ENCODE measurements around the gene AUTS2. TPM values are rescaled to one million over a fixed set of nuclear protein-coding genes. Genes with fewer than 3 reads are reported as not detected.

Gene AUTS2
- polyA plus RNA-seq, 1 experiment, result 0.54 TPM

- POLR2A ChIA-PET, result no interaction called here
- no peak for DNase-seq (ENCODE audit: low read depth)
- Histone ChIP-seq H3K27me3 (ENCODE audit: control insufficient read depth, insufficient read depth, low read length) (no peaks in the 10 kb centered on the region), H3K4me3 (ENCODE audit: low read depth, low read length) (no peak overlapping the region), H3K36me3 (ENCODE audit: control insufficient read depth, insufficient read depth, low read length) (no peaks in the 10 kb centered on the region)
- CTCF ChIA-PET, result no interaction called here
- no peak for TF ChIP-seq CTCF (IDR thresholded peaks at IDR 0.05; ENCODE audit: insufficient read depth, low read depth, low read length)
These were observed 906.0 kb downstream of the AUTS2 start for GRCh38 chr7:70504254-70504653.

GRCh38 chr7:70505468-70505867 is 907.2 kb downstream of the AUTS2 start:
- no peak for DNase-seq (ENCODE audit: low read depth)
- ChIA-PET POLR2A (interaction anchor here (0.6 kb wide), 1 partner anchor 170 kb away, joined by 3 read pairs; no protein-coding TSS in a partner anchor), CTCF (no interaction called here)
- Histone ChIP-seq H3K27me3 (ENCODE audit: control insufficient read depth, insufficient read depth, low read length) (no peaks in the 10 kb centered on the region), H3K4me3 (ENCODE audit: low read depth, low read length) (no peak overlapping the region), H3K36me3 (ENCODE audit: control insufficient read depth, insufficient read depth, low read length) (no peaks in the 10 kb centered on the region)
- no peak for TF ChIP-seq CTCF (IDR thresholded peaks at IDR 0.05; ENCODE audit: insufficient read depth, low read depth, low read length)

- no peak for DNase-seq (ENCODE audit: low read depth)
- ChIA-PET CTCF (no interaction called here), POLR2A (interaction anchor here (0.6 kb wide), 1 partner anchor 170 kb away, joined by 3 read pairs; no protein-coding TSS in a partner anchor)
- no peak for TF ChIP-seq CTCF (IDR thresholded peaks at IDR 0.05; ENCODE audit: insufficient read depth, low read depth, low read length)
- Histone ChIP-seq H3K4me3 (ENCODE audit: low read depth, low read length) (no peak overlapping the region), H3K27me3 (ENCODE audit: control insufficient read depth, insufficient read depth, low read length) (no peaks in the 10 kb centered on the region), H3K36me3 (ENCODE audit: control insufficient read depth, insufficient read depth, low read length) (no peaks in the 10 kb centered on the region)
These were observed 907.6 kb downstream of the AUTS2 start for GRCh38 chr7:70505886-70506285.

- ChIA-PET CTCF (no interaction called here), POLR2A (no interaction called here)
- TF ChIP-seq CTCF (IDR thresholded peaks at IDR 0.05; ENCODE audit: insufficient read depth, low read depth, low read length), result no peak
- H3K27me3 ChIP-seq (ENCODE audit: control insufficient read depth, insufficient read depth, low read length), result no peaks in the 10 kb centered on the region
- DNase-seq (ENCODE audit: low read depth), result no peak
- no peaks in the 10 kb centered on the region for H3K36me3 ChIP-seq (ENCODE audit: control insufficient read depth, insufficient read depth, low read length)
- H3K4me3 ChIP-seq (ENCODE audit: low read depth, low read length), result no peak overlapping the region
These were observed 908.2 kb downstream of the AUTS2 start for GRCh38 chr7:70506434-70506833.

DNA sequence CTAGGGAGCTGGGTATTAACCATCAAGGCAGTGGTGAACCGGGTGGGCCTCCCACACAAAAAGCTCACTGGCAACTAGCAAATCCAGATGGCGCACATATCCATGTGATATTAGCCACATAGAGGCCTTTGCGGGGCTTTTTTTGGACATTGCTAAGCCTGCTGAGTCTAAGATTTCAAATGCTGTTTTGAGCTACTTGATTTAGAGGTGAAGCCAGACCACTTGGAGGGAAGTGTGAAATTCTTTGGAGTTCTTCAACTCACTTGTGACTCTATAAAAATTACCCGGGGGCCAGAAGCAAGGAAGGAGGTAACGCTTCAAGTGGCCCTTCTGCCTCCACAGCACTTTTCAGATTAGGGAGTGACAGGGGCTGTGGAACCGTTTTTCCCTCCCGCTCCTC is 913.9 kb downstream of the AUTS2 start:
- H3K4me3 ChIP-seq (ENCODE audit: low read depth, low read length), result no peak overlapping the region
- DNase-seq (ENCODE audit: low read depth), result no peak
- CTCF ChIA-PET, result no interaction called here
- TF ChIP-seq CTCF (IDR thresholded peaks at IDR 0.05; ENCODE audit: insufficient read depth, low read depth, low read length), result no peak
- POLR2A ChIA-PET, result no interaction called here
- no peaks in the 10 kb centered on the region for H3K36me3 ChIP-seq (ENCODE audit: control insufficient read depth, insufficient read depth, low read length)
- H3K27me3 ChIP-seq (ENCODE audit: control insufficient read depth, insufficient read depth, low read length), result no peaks in the 10 kb centered on the region

Measured in BJ (cell line).